HAP-1 (cell line): ENCODE data around the gene ARFGEF3.

ENCODE experiments used
- DNase-seq, 2 experiments: peaks; one replicate each; pipeline ENCODE4 v3.0.0-alpha.2; 2016 to 2020; ENCODE audit warnings: low spot score in 2 of 2
- H3K27me3 ChIP-seq: fragments of 250-450 bp; sonication (Bioruptor Pico); 2 replicates; pipeline ENCODE4 v1.5.1; 2020; ENCODE audit warnings: low read depth, mild to moderate bottlenecking, moderate library complexity
- H3K36me3 ChIP-seq: fragments of 250-450 bp; sonication (Bioruptor Pico); replicated peaks from 2 replicates; pipeline ENCODE4 v1.5.1; 2020; ENCODE audit warnings: mild to moderate bottlenecking
- H3K4me1 ChIP-seq: fragments of 250-450 bp; sonication (Bioruptor Pico); 2 replicates; pipeline ENCODE4 v1.5.1; 2020; ENCODE audit warnings: mild to moderate bottlenecking
- H3K4me3 ChIP-seq: fragments of 250-450 bp; sonication (Bioruptor Pico); 2 replicates; pipeline ENCODE4 v1.5.1; 2020; ENCODE audit warnings: mild to moderate bottlenecking, moderate library complexity
- H3K9me3 ChIP-seq: fragments of 250-450 bp; sonication (Bioruptor Pico); 2 replicates; pipeline ENCODE4 v1.5.1; 2020; ENCODE audit warnings: mild to moderate bottlenecking, moderate library complexity
- in situ Hi-C: fragments of 300-500 bp; cut with MboI; formaldehyde crosslinking; loops from 3 replicates; pipeline ENCODE4 v1.14.3; 2020; ENCODE audit warnings: low sequenced_read_pairs, inconsistent platforms, mixed read lengths

Gene ARFGEF3

DNA sequence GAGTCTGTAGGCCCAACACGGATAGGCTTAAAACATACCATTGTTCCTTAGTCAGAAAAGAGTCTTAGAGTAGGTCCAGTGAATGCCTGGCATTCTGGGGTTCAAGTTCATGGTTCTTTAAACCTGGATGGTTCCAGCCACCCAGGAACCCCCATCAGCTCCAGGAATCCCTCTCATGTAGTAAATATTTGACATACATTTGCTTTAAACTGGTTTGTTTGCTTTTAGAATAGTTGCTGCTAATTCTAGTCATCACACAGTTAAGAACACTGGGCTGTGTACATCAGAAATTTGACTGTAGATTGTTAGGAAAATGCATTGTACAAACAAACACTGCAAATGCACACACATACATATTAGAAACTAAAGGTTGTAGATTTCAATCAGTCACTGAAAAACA, 87.1 kb downstream of the ARFGEF3 start:
- H3K36me3 ChIP-seq: no peaks in the 10 kb centered on the region
- in situ Hi-C loops: no loop called here
- H3K27me3 ChIP-seq: no peaks in the 10 kb centered on the region
- no peaks in the 10 kb centered on the region; the same call in 1 of the 2 replicates for H3K9me3 ChIP-seq
- no peak for DNase-seq
- H3K4me1 ChIP-seq: no peaks in the 10 kb centered on the region
- H3K4me3 ChIP-seq: no peak overlapping the region

DNA sequence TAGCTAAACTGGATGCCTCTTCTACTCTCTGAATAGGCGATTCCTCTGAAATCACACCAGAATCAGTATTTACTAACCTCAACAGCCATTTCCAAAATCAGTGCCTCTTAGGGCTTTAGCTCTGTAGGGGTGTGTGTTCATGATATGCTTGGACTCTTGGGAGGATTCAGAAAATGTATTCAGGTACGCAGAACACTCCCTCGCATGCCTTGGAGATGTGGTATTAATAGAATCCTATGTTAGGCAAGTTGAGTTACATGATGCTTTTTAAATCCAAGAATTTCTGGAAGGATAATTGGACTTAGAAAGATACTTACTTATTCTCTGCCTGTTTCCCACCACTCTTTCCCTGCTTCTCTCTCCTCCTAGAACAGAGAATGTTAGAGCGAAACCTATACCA, 88.3 kb downstream of the ARFGEF3 start:
- DNase-seq: no peak
- Histone ChIP-seq H3K4me3 (no peak overlapping the region), H3K9me3 (no peaks in the 10 kb centered on the region; the same call in 1 of the 2 replicates), H3K36me3 (no peaks in the 10 kb centered on the region), H3K4me1 (no peaks in the 10 kb centered on the region), H3K27me3 (no peaks in the 10 kb centered on the region)
- in situ Hi-C loops: no loop called here

DNA sequence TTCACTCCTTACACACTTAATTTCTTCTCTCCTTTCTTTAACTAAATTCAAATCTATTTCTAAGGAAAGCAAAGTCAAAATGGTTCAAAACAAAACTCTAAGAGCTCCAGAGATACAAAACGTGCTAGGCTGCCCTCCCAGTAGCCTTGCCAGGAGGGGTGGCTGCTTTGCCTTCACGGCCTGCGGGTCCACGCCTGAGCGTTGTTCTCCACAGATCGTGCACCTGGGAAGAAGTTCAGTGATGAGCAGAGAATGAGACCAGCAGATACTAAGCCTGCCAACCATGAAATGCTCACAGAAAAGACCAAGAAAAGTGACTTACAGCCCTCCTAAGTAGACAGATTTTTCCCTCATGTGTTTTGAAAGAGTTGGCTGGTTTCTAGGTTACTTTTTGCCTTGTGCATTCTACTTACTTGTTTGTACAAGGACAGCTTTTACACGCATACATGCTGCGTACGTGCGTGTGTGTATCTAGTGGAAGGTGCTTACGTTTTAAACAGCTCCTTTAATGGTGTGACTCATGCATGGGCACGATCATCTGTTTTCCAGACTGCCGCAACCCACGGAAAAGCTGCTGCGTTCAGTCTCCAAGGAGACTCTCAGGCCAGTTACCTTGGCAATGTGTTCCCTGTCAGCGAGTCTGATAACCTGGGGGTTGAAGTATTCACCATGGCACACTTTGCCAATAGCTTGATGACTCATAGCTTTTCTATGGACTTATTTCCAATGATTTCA, 88.9 kb downstream of the ARFGEF3 start:
- Histone ChIP-seq H3K27me3 (no peaks in the 10 kb centered on the region), H3K9me3 (no peaks in the 10 kb centered on the region; the same call in 1 of the 2 replicates), H3K4me3 (no peak overlapping the region), H3K4me1 (no peaks in the 10 kb centered on the region), H3K36me3 (no peaks in the 10 kb centered on the region)
- in situ Hi-C loops: no loop called here
- no peak for DNase-seq

DNA sequence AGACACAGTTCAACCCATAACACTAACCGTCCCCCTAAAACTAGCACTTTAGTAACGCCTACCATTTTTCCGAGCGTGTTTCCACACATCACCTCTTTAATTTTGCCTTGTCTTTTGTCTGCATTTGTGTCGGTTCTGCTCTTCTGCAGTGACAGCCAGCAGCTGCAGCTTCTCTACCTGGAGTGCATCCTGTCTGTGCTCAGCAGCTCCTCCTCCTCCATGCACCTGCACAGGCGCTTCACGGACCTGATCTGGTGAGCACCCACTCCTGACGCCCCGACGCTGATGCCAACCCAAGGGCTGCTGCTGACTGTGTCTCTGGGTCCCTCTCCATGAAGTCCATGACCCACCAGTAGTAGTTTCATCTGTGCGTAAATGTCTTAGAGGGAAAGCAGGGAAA, 92.0 kb downstream of the ARFGEF3 start:
- Histone ChIP-seq H3K4me3 (no peak overlapping the region), H3K36me3 (no peaks in the 10 kb centered on the region), H3K27me3 (no peaks in the 10 kb centered on the region), H3K4me1 (no peaks in the 10 kb centered on the region), H3K9me3 (no peaks in the 10 kb centered on the region; the same call in 1 of the 2 replicates)
- DNase-seq: no peak
- in situ Hi-C loops: no loop called here

DNA sequence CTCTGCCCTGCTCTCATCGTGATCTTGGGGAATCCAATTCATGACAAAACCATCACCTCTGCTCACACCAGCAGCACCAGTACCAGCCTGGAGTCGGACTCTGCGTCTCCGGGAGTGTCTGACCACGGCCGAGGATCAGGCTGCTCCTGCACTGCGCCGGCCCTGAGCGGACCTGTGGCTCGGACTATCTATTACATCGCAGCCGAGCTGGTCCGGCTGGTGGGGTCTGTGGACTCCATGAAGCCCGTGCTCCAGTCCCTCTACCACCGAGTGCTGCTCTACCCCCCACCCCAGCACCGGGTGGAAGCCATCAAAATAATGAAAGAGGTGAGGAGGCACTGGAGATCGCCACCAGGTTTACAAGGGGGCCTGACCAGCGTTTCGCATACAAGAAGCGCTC, 93.7 kb downstream of the ARFGEF3 start:
- no peaks in the 10 kb centered on the region for H3K4me1 ChIP-seq
- no peaks in the 10 kb centered on the region for H3K36me3 ChIP-seq
- no peaks in the 10 kb centered on the region for H3K27me3 ChIP-seq
- DNase-seq: no peak
- in situ Hi-C loops: no loop called here
- H3K9me3 ChIP-seq: no peaks in the 10 kb centered on the region; the same call in 1 of the 2 replicates
- no peak overlapping the region for H3K4me3 ChIP-seq

DNA sequence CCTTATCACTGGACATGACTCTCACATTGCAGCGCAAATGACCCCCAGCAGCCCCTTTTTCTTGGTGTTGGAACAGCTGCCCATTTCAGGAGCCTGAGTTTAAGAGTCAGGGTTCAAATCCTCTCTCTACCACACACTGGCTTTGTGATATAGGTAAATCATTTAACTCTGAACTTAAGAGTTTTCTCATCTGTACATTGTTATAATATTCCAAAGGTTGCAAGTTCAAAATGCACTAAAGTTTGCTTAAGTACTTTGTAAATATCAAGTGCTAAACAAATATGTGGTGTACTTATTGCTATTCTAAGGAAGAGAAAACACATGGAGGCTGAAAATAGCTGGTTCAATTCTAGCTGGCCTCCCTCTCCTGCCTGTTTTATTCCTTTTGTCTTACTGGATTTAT, 95.9 kb downstream of the ARFGEF3 start:
- in situ Hi-C loops: no loop called here
- no peak for DNase-seq
- Histone ChIP-seq H3K4me3 (no peak overlapping the region), H3K36me3 (no peaks in the 10 kb centered on the region), H3K4me1 (no peaks in the 10 kb centered on the region), H3K27me3 (no peaks in the 10 kb centered on the region), H3K9me3 (no peaks in the 10 kb centered on the region)

DNA sequence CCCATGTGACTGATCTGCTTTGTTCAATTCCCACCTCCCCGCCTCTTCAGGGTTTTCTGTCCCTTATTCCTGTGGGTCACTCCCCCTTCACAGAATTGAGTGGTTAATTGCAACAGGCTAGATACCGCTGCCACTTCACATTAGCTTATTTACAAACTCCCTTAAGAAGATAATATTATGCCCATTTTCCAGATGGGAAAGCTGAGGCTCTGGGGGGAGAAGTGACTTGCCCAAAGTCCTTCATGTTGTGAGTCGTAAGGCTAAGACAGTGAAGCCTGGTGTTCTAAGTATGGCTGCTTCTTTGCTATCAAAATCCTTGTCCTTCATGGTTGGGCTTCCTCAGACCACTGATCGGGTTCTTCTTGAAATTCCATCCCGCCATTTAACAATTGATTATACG, 96.5 kb downstream of the ARFGEF3 start:
- no peaks in the 10 kb centered on the region for H3K9me3 ChIP-seq
- H3K27me3 ChIP-seq: no peaks in the 10 kb centered on the region
- H3K36me3 ChIP-seq: 0 out of 2 replicates have a peak, but pooled peaks cover under 1% of the 10 kb centered on the region
- H3K4me3 ChIP-seq: no peak overlapping the region
- in situ Hi-C loops: no loop called here
- no peaks in the 10 kb centered on the region for H3K4me1 ChIP-seq
- DNase-seq: no peak

GRCh38 chr6:138258991-138259390, 97.3 kb downstream of the ARFGEF3 start:
- H3K4me1 ChIP-seq: no peaks in the 10 kb centered on the region
- H3K27me3 ChIP-seq: no peaks in the 10 kb centered on the region
- DNase-seq: no peak
- in situ Hi-C loops: no loop called here
- 0 out of 2 replicates have a peak, but pooled peaks cover 4% of the 10 kb centered on the region for H3K36me3 ChIP-seq
- no peak overlapping the region for H3K4me3 ChIP-seq
- H3K9me3 ChIP-seq: no peaks in the 10 kb centered on the region

GRCh38 chr6:138261116-138261780, 99.5 kb downstream of the ARFGEF3 start:
- H3K27me3 ChIP-seq: no peaks in the 10 kb centered on the region
- in situ Hi-C loops: no loop called here
- DNase-seq: no peak

GRCh38 chr6:138263963-138264362, 102.2 kb downstream of the ARFGEF3 start:
- Histone ChIP-seq H3K4me1 (no peaks in the 10 kb centered on the region), H3K36me3 (0 out of 2 replicates have a peak, but pooled peaks cover 4% of the 10 kb centered on the region), H3K27me3 (no peaks in the 10 kb centered on the region), H3K9me3 (no peaks in the 10 kb centered on the region), H3K4me3 (no peak overlapping the region)
- in situ Hi-C loops: no loop called here
- DNase-seq: no peak

More at GRCh38 chr6:138261116-138261780, 99.5 kb downstream of the ARFGEF3 start:
- Histone ChIP-seq H3K4me1 (no peaks in the 10 kb centered on the region), H3K9me3 (no peaks in the 10 kb centered on the region), H3K4me3 (no peak overlapping the region), H3K36me3 (0 out of 2 replicates have a peak, but pooled peaks cover 4% of the 10 kb centered on the region)

- no peak for DNase-seq
- in situ Hi-C loops: no loop called here
These were observed 102.7 kb downstream of the ARFGEF3 start for GRCh38 chr6:138264372-138264880.

DNA sequence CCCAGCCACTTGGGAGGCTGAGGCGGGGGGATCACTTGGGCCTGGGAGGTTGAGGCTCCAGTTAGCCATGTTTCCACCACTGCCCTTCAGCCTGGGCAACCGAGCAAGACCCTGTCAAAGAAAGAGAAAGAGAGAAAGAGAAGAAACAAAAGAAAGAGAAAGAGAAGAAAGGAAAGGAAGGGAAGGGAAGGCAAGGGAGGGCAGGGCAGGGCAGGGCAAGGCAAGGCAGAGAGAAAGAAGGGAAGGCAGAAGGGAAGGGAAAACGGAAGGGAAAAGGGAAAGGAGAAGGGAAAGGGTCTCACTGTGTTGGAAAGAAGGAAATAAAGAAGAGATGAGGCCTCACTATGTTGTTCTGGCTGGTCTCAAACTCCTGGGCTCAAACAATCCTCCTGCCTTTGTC, 104.4 kb downstream of the ARFGEF3 start:
- no peaks in the 10 kb centered on the region for H3K9me3 ChIP-seq
- no peak overlapping the region for H3K4me3 ChIP-seq
- no peaks in the 10 kb centered on the region for H3K27me3 ChIP-seq
- DNase-seq: no peak
- 0 out of 2 replicates have a peak, but pooled peaks cover 4% of the 10 kb centered on the region for H3K36me3 ChIP-seq
- in situ Hi-C loops: no loop called here
- no peaks in the 10 kb centered on the region for H3K4me1 ChIP-seq

More at GRCh38 chr6:138264372-138264880, 102.7 kb downstream of the ARFGEF3 start:
- Histone ChIP-seq H3K4me1 (no peaks in the 10 kb centered on the region), H3K9me3 (no peaks in the 10 kb centered on the region), H3K27me3 (no peaks in the 10 kb centered on the region), H3K36me3 (0 out of 2 replicates have a peak, but pooled peaks cover 4% of the 10 kb centered on the region), H3K4me3 (no peak overlapping the region)

GRCh38 chr6:138267971-138268895, 106.5 kb downstream of the ARFGEF3 start:
- DNase-seq: no peak
- in situ Hi-C loops: no loop called here
- Histone ChIP-seq H3K36me3 (0 out of 2 replicates have a peak, but pooled peaks cover 3% of the 10 kb centered on the region), H3K4me1 (no peaks in the 10 kb centered on the region), H3K27me3 (no peaks in the 10 kb centered on the region), H3K4me3 (no peak overlapping the region), H3K9me3 (no peaks in the 10 kb centered on the region)
